ENCODE results near the gene SPATA9.

SPATA9 gene

GRCh38 chr5:95621839-95622629 is 60.8 kb downstream of the SPATA9 start:
- Histone ChIP-seq H3K27me3 (replicated peaks; ENCODE audit: control insufficient read depth, insufficient read depth, low read length) (no peaks in the 10 kb centered on the region), H3K36me3 (ENCODE audit: control insufficient read depth, insufficient read depth, low read length, severe bottlenecking) (no peaks in the 10 kb centered on the region)

GRCh38 chr5:95620870-95621838 is 61.6 kb downstream of the SPATA9 start:
- Histone ChIP-seq H3K9me3 (ENCODE audit: control insufficient read depth, low read length) (no peaks in the 10 kb centered on the region), H3K27me3 (replicated peaks; ENCODE audit: control insufficient read depth, insufficient read depth, low read length) (no peaks in the 10 kb centered on the region), H3K36me3 (ENCODE audit: control insufficient read depth, insufficient read depth, low read length, severe bottlenecking) (no peaks in the 10 kb centered on the region), H3K9ac (ENCODE audit: low read length) (peak overlapping the region; percentile 63), H3K4me1 (ENCODE audit: control insufficient read depth, insufficient read depth, low read length) (peaks cover 24% of the 10 kb centered on the region), H3K4me3 (ENCODE audit: low read length) (peak overlapping the region; percentile 81)
- DNase-seq (ENCODE audit: low read depth) = peak; percentile 38

More at GRCh38 chr5:95621839-95622629, 60.8 kb downstream of the SPATA9 start:
- Histone ChIP-seq H3K4me3 (ENCODE audit: low read length) (no peak overlapping the region), H3K4me1 (ENCODE audit: control insufficient read depth, insufficient read depth, low read length) (peaks cover 24% of the 10 kb centered on the region), H3K9me3 (ENCODE audit: control insufficient read depth, low read length) (no peaks in the 10 kb centered on the region), H3K9ac (ENCODE audit: low read length) (no peak overlapping the region)
- DNase-seq (ENCODE audit: low read depth) = no peak

DNA sequence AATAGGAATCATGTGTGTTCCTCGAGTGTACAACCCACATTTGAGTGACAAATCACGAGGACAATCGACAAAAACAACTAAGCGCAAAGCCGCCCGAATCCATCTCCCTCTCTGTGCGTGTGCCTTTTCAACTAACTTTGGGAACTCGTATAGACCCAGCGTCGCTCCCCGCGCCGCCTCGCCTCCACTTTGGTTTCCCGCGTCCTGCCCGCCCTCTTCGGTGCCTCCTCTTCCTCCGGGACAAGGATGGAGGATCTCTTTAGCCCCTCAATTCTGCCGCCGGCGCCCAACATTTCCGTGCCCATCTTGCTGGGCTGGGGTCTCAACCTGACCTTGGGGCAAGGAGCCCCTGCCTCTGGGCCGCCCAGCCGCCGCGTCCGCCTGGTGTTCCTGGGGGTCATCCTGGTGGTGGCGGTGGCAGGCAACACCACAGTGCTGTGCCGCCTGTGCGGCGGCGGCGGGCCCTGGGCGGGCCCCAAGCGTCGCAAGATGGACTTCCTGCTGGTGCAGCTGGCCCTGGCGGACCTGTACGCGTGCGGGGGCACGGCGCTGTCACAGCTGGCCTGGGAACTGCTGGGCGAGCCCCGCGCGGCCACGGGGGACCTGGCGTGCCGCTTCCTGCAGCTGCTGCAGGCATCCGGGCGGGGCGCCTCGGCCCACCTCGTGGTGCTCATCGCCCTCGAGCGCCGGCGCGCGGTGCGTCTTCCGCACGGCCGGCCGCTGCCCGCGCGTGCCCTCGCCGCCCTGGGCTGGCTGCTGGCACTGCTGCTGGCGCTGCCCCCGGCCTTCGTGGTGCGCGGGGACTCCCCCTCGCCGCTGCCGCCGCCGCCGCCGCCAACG is 62.5 kb downstream of the SPATA9 start, which contains the start of gene GPR150:
Gene GPR150 (plus strand): TSS at position 58 of the 840 bp plus-strand sequence. CDS start 189 bp downstream, at position 247.
- no peaks in the 10 kb centered on the region for H3K27me3 ChIP-seq (replicated peaks; ENCODE audit: control insufficient read depth, insufficient read depth, low read length)
- H3K9me3 ChIP-seq (ENCODE audit: control insufficient read depth, low read length) = no peaks in the 10 kb centered on the region
- no peaks in the 10 kb centered on the region for H3K36me3 ChIP-seq (ENCODE audit: control insufficient read depth, insufficient read depth, low read length, severe bottlenecking)
- peak within 1 kb of the TSS; percentile 82 for H3K9ac ChIP-seq (ENCODE audit: low read length)
- peaks cover 24% of the 10 kb centered on the region for H3K4me1 ChIP-seq (ENCODE audit: control insufficient read depth, insufficient read depth, low read length)
- peak within 1 kb of the TSS; percentile 81 for H3K4me3 ChIP-seq (ENCODE audit: low read length)
- peak; percentile 67 for DNase-seq (ENCODE audit: low read depth)

GRCh38 chr5:95619514-95620029 is 63.2 kb downstream of the SPATA9 start:
- peak overlapping the region; percentile 81 for H3K4me3 ChIP-seq (ENCODE audit: low read length)

DNA sequence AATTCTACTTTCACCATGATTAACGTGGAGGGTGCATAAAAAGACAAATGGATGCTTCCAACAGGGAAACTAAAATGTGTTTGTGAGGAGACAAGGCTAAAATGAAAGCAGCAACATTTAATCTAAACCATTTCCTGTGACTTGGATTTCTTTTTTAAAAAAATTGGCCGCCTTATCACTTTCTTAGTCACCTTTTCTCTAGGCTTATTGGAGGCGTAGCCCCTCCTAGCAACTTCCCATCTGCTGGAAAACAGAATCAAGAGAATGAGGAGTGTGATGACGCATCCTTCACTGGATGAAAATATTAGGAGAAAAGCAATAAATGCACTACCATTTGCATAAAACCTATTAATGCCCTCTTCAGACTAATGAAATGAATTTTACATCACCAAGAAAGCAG is 63.7 kb downstream of the SPATA9 start:
- no peak for DNase-seq (ENCODE audit: low read depth)
- Histone ChIP-seq H3K27me3 (replicated peaks; ENCODE audit: control insufficient read depth, insufficient read depth, low read length) (no peaks in the 10 kb centered on the region), H3K4me1 (ENCODE audit: control insufficient read depth, insufficient read depth, low read length) (peaks cover 24% of the 10 kb centered on the region), H3K9ac (ENCODE audit: low read length) (peak overlapping the region; percentile 82), H3K36me3 (ENCODE audit: control insufficient read depth, insufficient read depth, low read length, severe bottlenecking) (no peaks in the 10 kb centered on the region), H3K9me3 (ENCODE audit: control insufficient read depth, low read length) (no peaks in the 10 kb centered on the region), H3K4me3 (ENCODE audit: low read length) (peak overlapping the region; percentile 81)

More at GRCh38 chr5:95619514-95620029, 63.2 kb downstream of the SPATA9 start:
- no peaks in the 10 kb centered on the region for H3K9me3 ChIP-seq (ENCODE audit: control insufficient read depth, low read length)
- no peaks in the 10 kb centered on the region for H3K36me3 ChIP-seq (ENCODE audit: control insufficient read depth, insufficient read depth, low read length, severe bottlenecking)
- H3K27me3 ChIP-seq (replicated peaks; ENCODE audit: control insufficient read depth, insufficient read depth, low read length) = no peaks in the 10 kb centered on the region
- peak overlapping the region; percentile 82 for H3K9ac ChIP-seq (ENCODE audit: low read length)
- DNase-seq (ENCODE audit: low read depth) = no peak
- peaks cover 24% of the 10 kb centered on the region for H3K4me1 ChIP-seq (ENCODE audit: control insufficient read depth, insufficient read depth, low read length)

DNA sequence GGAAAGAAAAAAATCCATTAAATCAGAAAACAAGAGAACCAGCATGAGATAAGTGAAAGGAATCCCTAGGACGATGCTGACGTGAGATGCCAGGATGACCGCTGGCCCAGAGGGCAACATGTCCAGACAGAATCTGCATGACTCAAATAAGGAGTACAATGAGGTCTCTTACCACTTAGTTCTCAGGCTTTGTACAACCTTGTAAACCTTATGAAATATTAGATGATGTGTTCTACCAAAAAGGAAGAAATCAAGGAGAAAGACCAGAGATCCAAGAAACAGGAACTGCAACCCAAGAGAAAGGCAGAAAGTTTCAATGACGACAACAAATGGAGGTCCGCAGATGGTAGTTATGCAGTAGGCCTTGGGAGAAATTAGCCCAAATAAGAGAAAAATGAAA is 65.7 kb downstream of the SPATA9 start:
- no peaks in the 10 kb centered on the region for H3K27me3 ChIP-seq (replicated peaks; ENCODE audit: control insufficient read depth, insufficient read depth, low read length)
- H3K9me3 ChIP-seq (ENCODE audit: control insufficient read depth, low read length) = peaks cover 6% of the 10 kb centered on the region
- no peak overlapping the region for H3K4me3 ChIP-seq (ENCODE audit: low read length)
- no peak overlapping the region for H3K9ac ChIP-seq (ENCODE audit: low read length)
- DNase-seq (ENCODE audit: low read depth) = peak; percentile 46
- no peaks in the 10 kb centered on the region for H3K36me3 ChIP-seq (ENCODE audit: control insufficient read depth, insufficient read depth, low read length, severe bottlenecking)
- H3K4me1 ChIP-seq (ENCODE audit: control insufficient read depth, insufficient read depth, low read length) = peaks cover 24% of the 10 kb centered on the region

DNA sequence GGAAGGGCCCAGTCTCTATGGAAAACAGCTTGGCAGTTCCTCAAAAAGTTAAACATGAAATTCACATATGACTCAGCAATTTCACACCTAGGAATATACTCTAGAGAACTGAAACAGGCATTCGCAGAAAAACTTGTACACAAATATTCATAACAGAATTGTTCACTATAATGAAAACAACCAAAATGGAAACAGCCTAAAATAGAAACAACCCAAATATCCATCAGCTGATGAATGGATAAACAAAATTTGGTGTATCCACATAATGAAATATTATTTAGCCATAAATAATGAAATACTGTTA is 67.7 kb downstream of the SPATA9 start:
- H3K9me3 ChIP-seq (ENCODE audit: control insufficient read depth, low read length) = peaks cover 6% of the 10 kb centered on the region
- no peak overlapping the region for H3K9ac ChIP-seq (ENCODE audit: low read length)
- H3K4me3 ChIP-seq (ENCODE audit: low read length) = no peak overlapping the region
- H3K27me3 ChIP-seq (replicated peaks; ENCODE audit: control insufficient read depth, insufficient read depth, low read length) = no peaks in the 10 kb centered on the region
- no peak for DNase-seq (ENCODE audit: low read depth)
- no peaks in the 10 kb centered on the region for H3K36me3 ChIP-seq (ENCODE audit: control insufficient read depth, insufficient read depth, low read length, severe bottlenecking)
- peaks cover 23% of the 10 kb centered on the region for H3K4me1 ChIP-seq (ENCODE audit: control insufficient read depth, insufficient read depth, low read length)

- peaks cover 9% of the 10 kb centered on the region for H3K4me1 ChIP-seq (ENCODE audit: control insufficient read depth, insufficient read depth, low read length)
- peaks cover 6% of the 10 kb centered on the region for H3K9me3 ChIP-seq (ENCODE audit: control insufficient read depth, low read length)
- no peak for DNase-seq (ENCODE audit: low read depth)
- H3K4me3 ChIP-seq (ENCODE audit: low read length) = no peak overlapping the region
- no peaks in the 10 kb centered on the region for H3K27me3 ChIP-seq (replicated peaks; ENCODE audit: control insufficient read depth, insufficient read depth, low read length)
- H3K9ac ChIP-seq (ENCODE audit: low read length) = no peak overlapping the region
- no peaks in the 10 kb centered on the region for H3K36me3 ChIP-seq (ENCODE audit: control insufficient read depth, insufficient read depth, low read length, severe bottlenecking)
Observed at GRCh38 chr5:95613514-95613913, 69.3 kb downstream of the SPATA9 start.

- DNase-seq (ENCODE audit: low read depth) = no peak
- Histone ChIP-seq H3K36me3 (ENCODE audit: control insufficient read depth, insufficient read depth, low read length, severe bottlenecking) (no peaks in the 10 kb centered on the region), H3K9me3 (ENCODE audit: control insufficient read depth, low read length) (peaks cover 6% of the 10 kb centered on the region), H3K4me1 (ENCODE audit: control insufficient read depth, insufficient read depth, low read length) (peaks cover 1% of the 10 kb centered on the region), H3K4me3 (ENCODE audit: low read length) (no peak overlapping the region), H3K9ac (ENCODE audit: low read length) (no peak overlapping the region), H3K27me3 (replicated peaks; ENCODE audit: control insufficient read depth, insufficient read depth, low read length) (no peaks in the 10 kb centered on the region)
Observed at GRCh38 chr5:95611396-95611795, 71.4 kb downstream of the SPATA9 start.

DNA sequence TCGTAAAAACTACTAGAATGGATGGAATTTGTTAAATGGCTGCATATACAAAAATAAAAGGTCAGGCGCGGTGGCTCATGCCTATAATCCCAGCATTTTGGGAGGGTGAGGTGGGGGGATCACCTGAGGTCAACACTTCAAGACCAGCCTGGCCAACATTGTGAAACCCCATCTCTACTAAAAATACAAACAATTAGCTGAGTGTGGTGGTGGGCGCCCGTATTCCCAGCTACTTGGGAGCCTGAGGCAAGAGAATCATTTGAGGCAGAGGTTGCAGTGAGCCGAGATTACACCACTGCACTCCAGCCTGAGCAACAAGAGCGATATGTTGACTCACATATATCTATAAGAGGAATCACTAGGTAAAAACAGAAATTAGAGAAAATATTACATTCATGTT is 72.2 kb downstream of the SPATA9 start:
- H3K4me1 ChIP-seq (ENCODE audit: control insufficient read depth, insufficient read depth, low read length) = no peaks in the 10 kb centered on the region
- peaks cover 6% of the 10 kb centered on the region for H3K9me3 ChIP-seq (ENCODE audit: control insufficient read depth, low read length)
- no peaks in the 10 kb centered on the region for H3K36me3 ChIP-seq (ENCODE audit: control insufficient read depth, insufficient read depth, low read length, severe bottlenecking)
- no peak overlapping the region for H3K9ac ChIP-seq (ENCODE audit: low read length)
- H3K4me3 ChIP-seq (ENCODE audit: low read length) = no peak overlapping the region
- H3K27me3 ChIP-seq (replicated peaks; ENCODE audit: control insufficient read depth, insufficient read depth, low read length) = no peaks in the 10 kb centered on the region
- DNase-seq (ENCODE audit: low read depth) = no peak
